ENCODE data around the gene KCTD17.

Gene KCTD17

GRCh38 chr22:37111156-37111717, 59.7 kb downstream of the KCTD17 start:
- no peak for DNase-seq

- DNase-seq: no peak
Measured at GRCh38 chr22:37112084-37112728, 60.7 kb downstream of the KCTD17 start.

All from cerebellar nuclear complex (tissue), 1 donor.